GM18498 (cell line): ENCODE results near the gene MMP2.

Experiments used
- ATAC-seq: cut with Tn5 transposase; IDR thresholded peaks from one replicate; pipeline ENCODE4 v1.9.1; 2021; ENCODE audit warnings: mild to moderate bottlenecking, moderate library complexity; ENCODE audit not compliant: unreplicated experiment

MMP2 gene

GRCh38 chr16:55468352-55468990, 10.5 kb upstream of the MMP2 start:
- no peak for ATAC-seq

GRCh38 chr16:55469821-55470532, 9.0 kb upstream of the MMP2 start:
- no peak for ATAC-seq

DNA sequence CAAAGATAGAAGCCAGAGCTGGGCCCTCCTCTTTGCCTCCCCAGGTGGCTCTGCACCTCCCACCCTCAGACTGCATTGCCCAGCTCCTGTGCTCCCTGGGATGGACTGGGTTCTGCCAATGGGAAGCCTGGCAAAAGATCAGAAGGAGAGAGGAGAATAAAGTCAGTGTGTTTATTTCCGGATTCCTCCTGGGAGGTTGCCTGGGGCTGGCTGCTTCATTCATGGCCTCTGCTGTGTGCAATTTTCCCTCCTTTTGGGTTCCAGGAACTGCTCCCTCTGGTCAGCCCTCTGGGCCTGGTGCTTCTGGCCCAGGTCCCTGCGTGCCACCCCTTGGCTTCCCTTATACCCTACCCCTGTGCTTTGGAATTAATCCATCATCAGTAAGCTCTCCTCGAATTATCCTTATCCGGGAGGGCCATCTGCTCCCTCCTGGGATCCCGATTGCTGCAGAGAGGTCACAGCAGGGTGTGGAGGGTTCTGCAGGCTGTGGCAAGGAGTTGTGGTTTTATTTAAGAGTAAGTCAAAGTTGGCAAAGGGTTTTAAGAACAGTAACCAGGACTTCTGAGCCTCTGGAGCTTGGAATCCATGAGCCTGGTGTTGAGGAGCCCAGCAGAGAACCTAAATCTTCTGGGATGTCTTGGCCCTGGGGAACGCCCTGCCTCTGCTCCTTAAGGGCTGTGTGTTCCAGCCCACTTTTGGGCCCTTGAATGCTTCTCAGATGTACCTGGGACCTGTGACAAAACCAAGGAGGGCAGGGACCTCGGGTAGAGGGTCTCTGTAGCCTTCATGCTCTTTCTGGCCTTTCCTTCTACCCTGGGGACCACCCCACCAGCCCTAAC, 8.2 kb upstream of the MMP2 start:
- ATAC-seq: no peak

DNA sequence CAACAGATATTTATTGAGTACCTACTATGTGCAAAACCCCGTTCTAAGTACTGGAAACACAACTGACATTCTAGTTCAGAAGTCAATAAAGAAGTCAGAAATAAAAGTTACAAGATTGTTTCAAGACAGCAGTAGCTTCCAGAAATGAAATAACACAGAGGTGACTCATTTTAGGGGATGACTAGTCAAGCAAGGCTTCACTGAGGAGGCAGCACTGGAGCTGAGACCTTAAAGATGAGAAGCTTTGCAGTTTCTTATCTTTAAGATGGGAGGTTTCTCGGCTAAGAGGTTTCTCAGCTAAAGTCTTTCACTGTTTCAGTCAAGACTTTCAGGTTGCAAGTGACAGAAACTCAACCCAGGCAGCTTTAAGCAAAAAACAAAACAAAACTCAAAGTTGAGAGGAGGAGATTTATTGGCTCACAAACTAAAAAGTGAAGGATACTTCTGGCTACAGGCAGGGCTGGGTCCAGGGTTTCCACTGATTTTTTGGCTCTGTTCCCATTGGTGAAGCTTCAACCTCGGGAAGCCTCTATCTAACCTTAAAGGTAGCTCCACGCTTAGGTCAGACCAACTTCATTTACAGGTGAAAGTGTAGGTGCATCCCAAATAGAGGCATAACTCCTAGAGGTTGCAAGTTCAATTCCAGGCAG, 7.4 kb upstream of the MMP2 start:
- peak; percentile 59 for ATAC-seq

DNA sequence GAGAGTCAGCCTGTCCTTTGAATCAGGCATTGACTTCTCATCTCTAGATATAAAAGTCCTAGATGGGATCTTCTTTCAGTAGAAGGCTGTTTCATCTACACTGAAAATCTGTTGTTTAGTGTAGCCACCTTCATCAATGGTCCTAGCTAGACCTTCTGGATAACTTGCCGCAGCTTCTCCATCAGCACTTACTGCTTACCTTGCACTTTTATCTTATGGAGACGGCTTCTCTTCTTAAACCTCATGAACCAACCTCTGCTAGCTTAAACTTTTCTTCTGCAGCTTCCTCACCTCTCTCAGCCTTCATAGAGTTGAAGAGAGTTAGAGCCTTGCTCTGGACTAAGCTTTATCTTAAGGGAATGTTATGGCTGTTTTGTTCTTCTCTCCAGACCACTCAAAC, 5.4 kb upstream of the MMP2 start:
- no peak for ATAC-seq

- ATAC-seq: no peak
Observed at GRCh38 chr16:55474821-55475220, 4.2 kb upstream of the MMP2 start.

DNA sequence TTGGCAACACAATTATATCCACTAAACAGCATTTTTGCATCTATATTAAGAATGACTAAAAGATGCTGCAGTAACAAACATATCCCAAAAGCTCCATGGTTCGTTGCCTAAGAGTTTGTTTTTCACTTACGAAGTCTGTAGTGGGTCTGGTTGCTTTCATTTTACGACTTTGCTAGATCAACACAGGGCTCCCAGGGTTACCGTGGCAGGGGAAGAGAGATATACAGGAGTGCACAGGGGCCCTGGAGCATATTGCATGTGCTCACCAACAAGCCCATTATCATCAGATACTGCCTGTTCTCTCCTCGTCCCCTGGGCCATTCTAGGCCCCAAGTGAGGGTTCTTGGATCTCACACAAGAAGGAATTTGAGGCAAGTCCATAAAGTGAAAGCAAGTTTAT, 3.1 kb upstream of the MMP2 start:
- no peak for ATAC-seq

DNA sequence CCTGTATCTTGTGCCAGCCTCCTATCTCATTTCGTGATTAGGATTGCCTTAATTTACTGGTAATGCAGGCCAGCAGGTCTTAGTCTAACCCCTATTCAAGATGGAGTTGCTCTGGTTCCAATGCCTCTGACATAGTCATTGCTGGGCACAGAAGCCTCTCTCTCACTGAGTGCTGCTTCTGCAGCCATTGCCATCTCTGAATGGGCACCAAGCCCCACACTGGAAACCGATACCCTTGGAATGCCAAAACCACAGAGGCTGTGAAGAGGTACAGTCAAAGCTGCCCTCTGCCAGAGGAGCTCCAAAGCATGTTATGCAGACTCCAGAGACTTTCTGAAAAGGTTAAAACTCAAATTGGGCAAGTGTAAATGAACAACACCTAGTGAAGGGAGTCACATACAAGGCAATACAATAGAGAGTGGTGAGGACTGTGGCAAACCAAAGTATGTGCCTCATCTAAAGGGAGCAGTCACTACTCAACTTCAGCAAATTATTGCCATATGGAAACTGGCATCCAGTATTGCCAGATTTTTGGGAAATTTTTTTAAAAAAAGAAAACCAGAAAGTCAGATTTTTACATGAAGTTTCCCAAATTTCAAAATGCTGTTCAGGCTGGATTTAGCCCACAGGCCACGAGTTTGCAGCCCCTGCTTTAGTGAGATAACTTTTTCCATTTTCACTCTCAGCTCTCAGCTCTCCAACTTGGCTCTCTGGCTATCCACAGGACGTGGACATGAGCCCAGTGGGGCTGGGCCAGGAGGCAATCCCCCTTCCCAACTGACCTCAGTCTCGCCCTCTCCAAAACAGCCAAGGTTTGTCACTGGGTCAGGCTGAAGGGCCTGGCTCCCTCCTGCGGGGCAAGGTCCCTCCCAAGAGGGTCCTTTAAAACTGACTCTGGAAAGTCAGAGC, 2.1 kb upstream of the MMP2 start:
- no peak for ATAC-seq

GRCh38 chr16:55477736-55478135, 1.3 kb upstream of the MMP2 start:
- ATAC-seq: no peak

DNA sequence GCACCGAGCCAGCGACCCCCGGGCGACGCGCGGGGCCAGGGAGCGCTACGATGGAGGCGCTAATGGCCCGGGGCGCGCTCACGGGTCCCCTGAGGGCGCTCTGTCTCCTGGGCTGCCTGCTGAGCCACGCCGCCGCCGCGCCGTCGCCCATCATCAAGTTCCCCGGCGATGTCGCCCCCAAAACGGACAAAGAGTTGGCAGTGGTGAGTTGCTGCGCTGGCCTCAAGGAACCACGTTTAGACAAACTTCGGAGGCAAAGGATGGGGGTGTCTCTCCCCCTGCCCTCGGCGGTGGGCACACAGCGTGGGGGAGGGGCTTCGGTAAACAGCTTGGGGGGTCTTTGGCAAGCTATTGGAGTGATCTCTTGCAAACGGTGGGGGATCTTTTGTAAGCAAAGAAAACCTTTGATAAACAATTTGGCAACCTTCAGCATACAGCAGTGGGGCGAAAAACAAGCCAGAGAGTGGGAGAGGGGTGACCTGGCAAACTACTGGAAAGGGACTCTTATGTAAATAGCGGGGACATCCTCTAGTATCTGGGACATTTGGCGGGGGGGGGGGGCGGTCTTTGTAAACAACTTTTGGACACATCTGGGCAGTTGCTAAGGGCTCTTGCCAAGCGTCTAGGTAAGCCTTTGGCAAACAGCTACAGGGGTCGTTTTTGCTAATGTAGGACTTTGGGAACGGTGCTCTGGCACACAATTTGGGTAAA, 587 bp downstream of the MMP2 start:
- no peak for ATAC-seq

- no peak for ATAC-seq
Observed at GRCh38 chr16:55480228-55480655, 1.2 kb downstream of the MMP2 start.

DNA sequence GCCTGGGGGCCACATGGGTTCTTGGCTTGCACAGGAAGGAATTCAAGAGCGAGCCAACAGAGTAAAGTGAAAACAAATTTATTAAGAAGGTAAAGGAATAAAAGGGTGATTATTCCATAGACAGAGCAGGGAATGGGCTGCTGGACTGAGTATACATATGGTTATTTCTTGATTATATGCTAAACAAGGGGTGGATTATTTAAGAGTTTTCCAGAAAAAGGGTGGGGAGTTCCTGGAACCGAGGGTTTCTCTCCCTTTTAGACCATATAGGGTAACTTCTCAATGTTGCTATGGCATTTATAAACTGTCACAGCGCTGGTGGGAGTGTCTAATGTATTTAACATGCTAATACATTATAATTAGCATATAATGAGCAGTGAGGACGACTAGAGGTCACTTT, 2.0 kb downstream of the MMP2 start:
- no peak for ATAC-seq

GRCh38 chr16:55482056-55482455, 3.1 kb downstream of the MMP2 start:
- ATAC-seq: no peak

DNA sequence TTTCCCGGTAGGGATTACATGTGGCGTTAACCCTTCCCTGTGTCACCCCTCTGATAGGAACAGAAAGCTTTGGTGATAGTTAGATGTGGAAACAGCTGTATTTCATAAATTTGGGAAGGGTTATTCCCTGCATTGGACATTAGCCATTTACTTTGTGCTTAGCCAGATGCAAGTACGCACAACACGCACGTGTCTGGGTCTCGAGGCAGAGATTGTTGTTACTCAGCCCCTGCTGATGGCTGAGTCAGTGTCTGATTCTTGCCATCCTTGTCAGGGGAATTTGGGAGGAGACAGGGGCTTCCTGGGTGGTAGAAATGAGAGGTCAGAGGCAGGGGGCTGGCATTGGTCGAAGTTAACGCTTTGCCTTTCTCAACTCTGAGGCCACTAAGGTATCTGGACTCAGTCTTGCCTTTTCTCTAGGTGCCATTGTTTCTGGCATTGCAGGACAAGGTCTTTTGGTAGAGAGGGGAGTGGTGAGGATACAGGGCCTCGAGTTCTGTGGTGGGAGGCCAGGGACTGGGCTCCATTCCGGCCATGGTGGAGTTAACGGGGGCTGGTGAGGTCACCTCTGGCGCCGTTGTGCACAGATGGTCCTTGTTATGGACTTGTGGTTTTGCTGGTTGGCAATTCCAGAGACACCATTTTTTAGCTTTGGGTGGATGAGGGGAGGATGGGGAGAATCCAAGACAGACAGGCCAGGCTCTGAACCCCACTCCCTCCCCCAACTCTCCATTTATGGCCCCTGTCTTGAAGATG, 8.2 kb downstream of the MMP2 start:
- ATAC-seq: no peak

DNA sequence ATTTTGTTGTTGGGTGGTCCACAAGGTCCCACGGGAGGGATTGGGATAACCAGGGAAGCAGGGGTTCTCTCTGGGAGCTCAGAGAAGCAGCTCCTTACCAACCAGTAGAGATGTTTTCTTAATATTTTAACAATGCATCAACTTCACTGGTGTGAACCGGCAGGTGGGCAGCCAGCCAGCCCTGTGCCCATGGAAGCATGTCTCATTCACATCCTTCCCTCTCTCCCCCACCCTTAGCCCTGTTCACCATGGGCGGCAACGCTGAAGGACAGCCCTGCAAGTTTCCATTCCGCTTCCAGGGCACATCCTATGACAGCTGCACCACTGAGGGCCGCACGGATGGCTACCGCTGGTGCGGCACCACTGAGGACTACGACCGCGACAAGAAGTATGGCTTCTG, 9.3 kb downstream of the MMP2 start:
- ATAC-seq: no peak

DNA sequence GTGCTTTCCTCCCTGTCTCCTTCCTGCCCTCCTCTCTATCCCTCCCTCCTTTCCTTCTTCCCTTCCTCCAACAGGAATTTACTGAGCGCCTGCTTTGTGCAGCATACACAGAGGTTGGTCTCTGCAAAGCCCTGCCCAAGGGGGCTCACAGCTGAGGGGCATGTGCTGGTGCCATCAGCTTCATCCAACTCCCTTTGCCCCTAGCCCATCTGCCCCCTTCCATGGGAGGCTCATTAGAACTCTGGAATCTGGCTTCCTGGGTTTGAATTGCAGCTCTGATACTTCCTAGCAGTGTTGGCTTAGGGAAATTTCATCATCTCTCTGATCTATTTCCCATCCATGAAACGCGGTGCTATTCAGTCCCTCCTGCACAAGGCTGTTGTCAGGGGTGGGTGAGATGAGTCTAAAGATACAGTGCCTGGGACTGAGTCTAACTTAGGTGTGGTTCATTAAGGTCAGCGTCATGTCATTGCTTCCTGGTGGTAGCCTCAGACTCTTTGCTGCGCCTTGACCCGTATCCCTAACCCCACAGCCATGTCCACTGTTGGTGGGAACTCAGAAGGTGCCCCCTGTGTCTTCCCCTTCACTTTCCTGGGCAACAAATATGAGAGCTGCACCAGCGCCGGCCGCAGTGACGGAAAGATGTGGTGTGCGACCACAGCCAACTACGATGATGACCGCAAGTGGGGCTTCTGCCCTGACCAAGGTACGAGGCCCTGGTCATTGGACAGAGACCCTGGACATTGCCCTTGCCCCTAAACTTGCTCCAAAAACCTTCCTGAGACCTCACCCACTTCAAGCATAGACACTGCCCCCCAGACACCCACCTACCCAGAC, 10.3 kb downstream of the MMP2 start:
- no peak for ATAC-seq

- ATAC-seq: no peak
Observed at GRCh38 chr16:55489956-55490265, 10.9 kb downstream of the MMP2 start.

DNA sequence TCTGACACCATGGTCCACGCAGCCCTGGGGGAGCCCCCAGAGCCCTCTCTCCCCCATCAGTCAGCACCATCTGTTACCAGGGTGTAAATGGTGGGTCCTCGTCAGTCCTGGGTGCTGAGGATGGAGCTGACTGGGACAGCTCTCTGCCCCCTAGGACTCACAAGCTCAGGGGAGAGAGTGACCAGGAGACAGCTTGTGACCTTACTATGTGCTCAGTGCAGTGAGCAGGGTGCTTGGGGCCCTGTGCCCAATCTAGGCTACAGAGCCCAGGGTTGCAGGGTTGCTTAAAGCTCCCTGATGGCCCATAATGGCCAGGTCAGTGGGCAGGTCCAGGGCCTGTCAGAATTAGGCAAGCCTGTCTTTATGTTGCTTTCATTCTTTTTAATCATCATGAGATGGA, 11.3 kb downstream of the MMP2 start:
- no peak for ATAC-seq
